Measurements from ENCODE around the gene TRIM7. TPM values are rescaled to one million over a fixed set of nuclear protein-coding genes. Genes with fewer than 3 reads are reported as not detected.
A peak's percentile ranks its signal among the peaks of the same experiment; 100 is the strongest.

Gene TRIM7
- total and polyA plus RNA-seq, 2 of the 4 experiments (the other 2 are of a cell fraction): 0.54 to 1.0 TPM

DNA sequence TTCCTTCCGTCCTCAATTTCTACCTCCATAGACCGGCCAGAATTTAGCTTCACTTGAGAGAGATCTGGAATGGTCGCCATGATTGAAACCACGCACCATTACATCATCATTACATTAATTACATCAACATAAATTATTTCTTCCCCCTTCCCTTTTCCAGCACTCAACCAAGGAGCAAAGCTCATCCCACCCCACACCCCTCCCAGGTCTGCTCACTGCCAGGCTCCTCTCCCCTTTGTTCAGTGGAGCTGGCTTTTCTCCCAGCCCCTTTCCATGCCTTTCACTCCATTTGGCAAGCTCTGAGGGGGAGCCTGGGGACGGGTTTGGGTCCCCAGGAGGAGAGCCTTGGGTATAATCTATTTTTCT is 30.3 kb upstream of the TRIM7 start:
- peaks cover 78% of the 10 kb centered on the region for H3K36me3 ChIP-seq (ENCODE audit: control insufficient read depth, insufficient read depth, low read length)
- peaks cover 17 to 40% of the 10 kb centered on the region in 2 experiments for H3K79me1 ChIP-seq (ENCODE audit: low read depth in 1 of 2, low read length in 2 of 2)
- intact Hi-C loops (cut with micrococcal nuclease) (no loop called here), dilution Hi-C loops (cut with HindIII; ENCODE audit: low sequenced_read_pairs, unreplicated experiment) (no loop called here), in situ Hi-C loops (cut with MboI; ENCODE audit: low sequenced_read_pairs) (no loop called here)
- 40% methylated on average over 1 of the region's 5 CpGs; no CpG with 5 or more reads in 1 of the 2 experiments for WGBS, 2 experiments (ENCODE audit: extremely low coverage in 2 of 2, insufficient read length in 1 of 2)
- no peak overlapping the region for H3K9ac ChIP-seq (ENCODE audit: low read depth, low read length)
- H3K4me3 ChIP-seq (ENCODE audit: insufficient read depth, low read depth, low read length): no peak overlapping the region
- H3K4me2 ChIP-seq (ENCODE audit: low read depth, low read length): no peak overlapping the region
- ATAC-seq (ENCODE audit: low read depth): peak; percentile 19
- H2BK15ac ChIP-seq (ENCODE audit: low read depth, low read length): no peak overlapping the region
- no peak overlapping the region for H3K56ac ChIP-seq (ENCODE audit: extremely low read depth, insufficient read depth, low read length)
- H3K4me1 ChIP-seq (ENCODE audit: control insufficient read depth, insufficient read depth, low read length): no peaks in the 10 kb centered on the region
- no peaks in the 10 kb centered on the region for H3K9me3 ChIP-seq (ENCODE audit: control insufficient read depth, insufficient read depth, low read length)
- peaks cover 69% of the 10 kb centered on the region for H4K20me1 ChIP-seq (ENCODE audit: insufficient read depth, low read length)
- no peak overlapping the region for H3K27ac ChIP-seq (ENCODE audit: insufficient read depth, low read length)
- no peak overlapping the region for H2BK120ac ChIP-seq (ENCODE audit: low read depth, low read length)
- CTCF ChIA-PET: no interaction called here
- H4K91ac ChIP-seq (ENCODE audit: insufficient read depth, low read depth, low read length): no peak overlapping the region
- H3K27me3 ChIP-seq (ENCODE audit: control insufficient read depth, insufficient read depth, low read length): no peaks in the 10 kb centered on the region
- BruUV-seq (replicated peaks): TSS peak; percentile 95
- no peak overlapping the region for H3K4ac ChIP-seq (ENCODE audit: low read depth, low read length)
- H3K18ac ChIP-seq (ENCODE audit: low read depth, low read length): no peak overlapping the region
- no peak overlapping the region for H3K23ac ChIP-seq (ENCODE audit: low read depth, low read length)
- H3K9me1 ChIP-seq (ENCODE audit: insufficient read depth, low read length): peaks cover 6% of the 10 kb centered on the region
- no peak for DNase-seq
- no peak overlapping the region for H2AK9ac ChIP-seq (replicated peaks; ENCODE audit: low read depth, low read length, poor library complexity)
- H2BK20ac ChIP-seq (ENCODE audit: low read depth, low read length): no peak overlapping the region
- H2AFZ ChIP-seq (replicated peaks; ENCODE audit: low read length, poor library complexity): no peak overlapping the region
- H2AK5ac ChIP-seq (ENCODE audit: low read depth, low read length): no peak overlapping the region
- no peak overlapping the region for H3K14ac ChIP-seq (replicated peaks; ENCODE audit: low read depth, low read length)
- no peak overlapping the region for H4K5ac ChIP-seq (ENCODE audit: low read depth, low read length)
- TF ChIP-seq RCOR1 (IDR thresholded peaks at IDR 0.05; ENCODE audit: insufficient replicate concordance, low read length) (no peak), POLR2A (IDR thresholded peaks at IDR 0.05; ENCODE audit: low read depth, low read length) (peak; percentile 9; the same call in 1 of the 2 replicates)
- no peak overlapping the region for H4K8ac ChIP-seq (ENCODE audit: low read depth in 2 of 2, low read length in 2 of 2)
- H2BK5ac ChIP-seq (ENCODE audit: low read depth, low read length, poor library complexity, severe bottlenecking): no peak overlapping the region
- POLR2A ChIA-PET (ENCODE audit: unreplicated experiment): interaction anchor here (0.6 kb wide), 1 partner anchor 9 kb away, joined by 4 read pairs; no protein-coding TSS in a partner anchor

Measured in IMR-90 (cell line).